ENCODE measurements around the gene TMEM107.

The TMEM107 gene

GRCh38 chr17:8161289-8162232 is 14.6 kb downstream of the TMEM107 start:
- DNase-seq: no peak

- no peak for DNase-seq
These were observed 15.4 kb downstream of the TMEM107 start for GRCh38 chr17:8160741-8161221.

- DNase-seq: no peak
These were observed 16.0 kb downstream of the TMEM107 start for GRCh38 chr17:8160224-8160577.

GRCh38 chr17:8159459-8160223 is 16.5 kb downstream of the TMEM107 start:
- DNase-seq: no peak

- DNase-seq: no peak
These were observed 17.2 kb downstream of the TMEM107 start for GRCh38 chr17:8159032-8159400.

- peak; percentile 62 to 75 for DNase-seq
These were observed 17.7 kb downstream of the TMEM107 start for GRCh38 chr17:8158267-8159031.

- DNase-seq: peak; percentile 93 to 99
These were observed 19.8 kb downstream of the TMEM107 start for GRCh38 chr17:8156246-8156992.

- no peak for DNase-seq
These were observed 20.3 kb downstream of the TMEM107 start for GRCh38 chr17:8155996-8156245.

- no peak for DNase-seq
These were observed 20.8 kb downstream of the TMEM107 start for GRCh38 chr17:8155231-8155995.

GRCh38 chr17:8154608-8155155 is 21.5 kb downstream of the TMEM107 start:
- no peak for DNase-seq

GRCh38 chr17:8153957-8154607 is 22.1 kb downstream of the TMEM107 start:
- DNase-seq: peak; percentile 86 to 95

- DNase-seq: peak; percentile 34 to 69
These were observed 22.6 kb downstream of the TMEM107 start for GRCh38 chr17:8153525-8153956.

GRCh38 chr17:8153031-8153451 is 23.1 kb downstream of the TMEM107 start:
- DNase-seq: no peak

GRCh38 chr17:8152112-8152775 is 23.9 kb downstream of the TMEM107 start, which contains the start of gene PER1:
TSS of gene PER1 (minus strand) at chr17:8152404. CDS start at chr17:8150706, 1,698 bp downstream.
- DNase-seq: peak; percentile 23 to 81

GRCh38 chr17:8151641-8152111 is 24.5 kb downstream of the TMEM107 start:
- DNase-seq: peak; percentile 4 to 68

- DNase-seq: peak; percentile 32 to 71
These were observed 25.0 kb downstream of the TMEM107 start for GRCh38 chr17:8151120-8151640.

- no peak for DNase-seq
These were observed 25.7 kb downstream of the TMEM107 start for GRCh38 chr17:8150194-8151119.

- no peak for DNase-seq
These were observed 26.6 kb downstream of the TMEM107 start for GRCh38 chr17:8149419-8150193.
